SH-SY5Y (cell line): Measurements from ENCODE around the gene CCSER2.

Experiments
- GATA2 ChIP-seq: IDR thresholded peaks from 2 replicates; pipeline ENCODE4 v1.6.1; 2011; ENCODE audit warnings: mild to moderate bottlenecking, low read depth, low read length
- GATA3 ChIP-seq: IDR thresholded peaks from 2 replicates; pipeline ENCODE4 v1.6.1; 2011; ENCODE audit warnings: low read depth, mild to moderate bottlenecking, low read length, moderate library complexity

DNA sequence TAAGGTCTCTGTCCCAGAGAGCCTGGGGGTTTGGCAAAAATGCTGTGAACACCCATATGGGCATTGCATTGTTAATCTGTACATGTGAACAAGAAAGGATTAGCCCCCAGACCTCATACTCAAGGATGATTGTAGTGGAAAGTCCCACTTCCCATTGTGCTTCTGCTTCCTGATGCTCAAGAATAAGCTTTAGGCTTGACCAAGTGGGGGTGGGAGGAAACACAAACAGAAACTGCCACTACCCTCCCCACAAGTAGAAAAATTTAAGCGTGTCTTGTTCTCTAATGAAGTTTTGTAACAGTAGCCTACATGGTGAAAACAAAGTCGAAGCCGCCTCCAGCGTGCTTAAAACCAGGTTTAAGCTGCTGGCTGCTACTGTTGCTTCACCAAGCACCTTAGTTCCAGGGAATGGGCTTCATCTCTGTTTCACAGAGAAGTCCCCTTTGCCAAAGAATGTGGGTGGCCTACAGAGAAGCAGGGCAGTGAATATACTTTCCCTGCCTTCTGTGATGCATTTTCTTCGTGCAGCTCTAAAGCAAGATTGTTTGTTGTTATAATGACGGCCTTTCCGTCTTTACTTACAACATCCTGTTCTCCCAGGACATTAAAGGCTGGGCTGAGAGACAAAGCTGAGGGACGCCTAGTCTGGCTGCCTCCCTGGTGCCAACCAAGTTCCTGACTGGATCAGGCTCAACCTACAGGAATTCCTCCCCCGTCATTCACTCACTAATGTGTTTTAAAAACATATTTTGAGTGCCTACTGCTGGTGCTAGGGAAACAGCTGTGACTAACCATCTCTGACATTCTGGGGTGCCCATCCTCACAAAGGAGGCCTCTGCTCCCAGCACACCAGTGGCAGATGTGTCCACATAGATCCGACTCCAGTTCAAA, 32.1 kb upstream of the CCSER2 start:
- TF ChIP-seq GATA2 (no peak), GATA3 (no peak)
